HT1080 (cell line): Measurements from ENCODE around the gene PLEKHA6. TPM values are rescaled to one million over a fixed set of nuclear protein-coding genes. Genes with fewer than 3 reads are reported as not detected.

Source experiments
- DNase-seq: peaks from one replicate; pipeline ENCODE4 v3.0.0-alpha.2; 2015; ENCODE audit warnings: low read depth
- polyA plus RNA-seq, 2 experiments: library from polyadenylated mRNA; depleted of rRNA; stranded (reverse); fragments of >200 nt; gene quantifications; 2 replicates each; pipeline ENCODE4 v1.2.3, GENCODE V29; 2015
- total RNA-seq: library from RNA; depleted of rRNA; stranded (reverse); fragments of >200 nt; shearing (Covaris generic); gene quantifications from 2 replicates; pipeline ENCODE4 v1.2.3, GENCODE V29; 2014; rRNA removed

PLEKHA6 gene
- total RNA-seq: 0.19 and 0.33 TPM in 2 replicates
- polyA plus RNA-seq (2015; cell fraction: cytosol; rRNA removed): 0.34 and 1.8 TPM in 2 replicates
- 1.2 and 1.6 TPM in 2 replicates for polyA plus RNA-seq (2015; cell fraction: nucleus; rRNA removed)

- no peak for DNase-seq
Observed at GRCh38 chr1:204359474-204360255, at the start of gene PLEKHA6. PLEKHA6 (minus strand) TSS chr1:204359929; CDS start chr1:204273727, 86,202 bp downstream.

- DNase-seq: no peak
Observed at GRCh38 chr1:204409123-204409522, 49.4 kb upstream of the PLEKHA6 start.

GRCh38 chr1:204408602-204409001 is 48.9 kb upstream of the PLEKHA6 start:
- no peak for DNase-seq

GRCh38 chr1:204408074-204408507 is 48.4 kb upstream of the PLEKHA6 start:
- peak; percentile 47 for DNase-seq

GRCh38 chr1:204407295-204407971 is 47.7 kb upstream of the PLEKHA6 start:
- no peak for DNase-seq

- no peak for DNase-seq
Observed at GRCh38 chr1:204406621-204407020, 46.9 kb upstream of the PLEKHA6 start.

GRCh38 chr1:204405988-204406387 is 46.3 kb upstream of the PLEKHA6 start:
- DNase-seq: no peak

- no peak for DNase-seq
Observed at GRCh38 chr1:204404629-204405028, 44.9 kb upstream of the PLEKHA6 start.

- no peak for DNase-seq
Observed at GRCh38 chr1:204402391-204402790, 42.7 kb upstream of the PLEKHA6 start.

GRCh38 chr1:204401730-204402129 is 42.0 kb upstream of the PLEKHA6 start:
- DNase-seq: no peak

- DNase-seq: no peak
Observed at GRCh38 chr1:204400882-204401510, 41.3 kb upstream of the PLEKHA6 start.

- peak; percentile 76 for DNase-seq
Observed at GRCh38 chr1:204398197-204399125, 38.7 kb upstream of the PLEKHA6 start.

- no peak for DNase-seq
Observed at GRCh38 chr1:204396015-204396583, 36.4 kb upstream of the PLEKHA6 start.

GRCh38 chr1:204391629-204392028 is 31.9 kb upstream of the PLEKHA6 start:
- DNase-seq: no peak

GRCh38 chr1:204390751-204391466 is 31.2 kb upstream of the PLEKHA6 start:
- DNase-seq: no peak

GRCh38 chr1:204385727-204386126 is 26.0 kb upstream of the PLEKHA6 start:
- DNase-seq: no peak

- DNase-seq: peak; percentile 61
Observed at GRCh38 chr1:204384636-204385352, 25.1 kb upstream of the PLEKHA6 start.

- DNase-seq: no peak
Observed at GRCh38 chr1:204383163-204383904, 23.6 kb upstream of the PLEKHA6 start.
